Lung (tissue), 12 donors: ENCODE results near the gene SDR9C7. TPM values are rescaled to one million over a fixed set of nuclear protein-coding genes. Genes with fewer than 3 reads are reported as not detected.

Source experiments
- ATAC-seq: fragments of 200-7000 bp; cut with Tn5 transposase; one replicate; pipeline ENCODE4 v1.9.1; 2020; ENCODE audit warnings: moderate number of reproducible peaks; ENCODE audit not compliant: insufficient read depth, low FRiP score
- DNase-seq, 3 donors: peaks; one replicate each; pipeline ENCODE4 v3.0.0-alpha.2; 2013 to 2017
- H3K27ac ChIP-seq, 2 donors: one replicate each; pipeline ENCODE4 v1.5.1; 2013; ENCODE audit warnings: mild to moderate bottlenecking in 2 of 2, moderate library complexity in 2 of 2, control low read depth in 1 of 2, inconsistent platforms in 1 of 2, low read depth in 1 of 2, low read length in 1 of 2
- H3K27me3 ChIP-seq, 3 donors: one replicate each; pipeline ENCODE4 v1.5.1; 2013; ENCODE audit warnings: low read length in 2 of 3; ENCODE audit not compliant: control insufficient read depth in 3 of 3, insufficient read depth in 3 of 3
- H3K36me3 ChIP-seq, 4 donors: one replicate each; pipeline ENCODE4 v1.5.1; 2013; ENCODE audit warnings: low read length in 4 of 4, mild to moderate bottlenecking in 1 of 4, moderate library complexity in 1 of 4; ENCODE audit not compliant: control insufficient read depth in 4 of 4, insufficient read depth in 4 of 4
- H3K4me1 ChIP-seq, 5 donors: one replicate each; pipeline ENCODE4 v1.5.1; 2013; ENCODE audit warnings: low read length in 5 of 5, mild to moderate bottlenecking in 2 of 5, moderate library complexity in 1 of 5; ENCODE audit not compliant: control insufficient read depth in 5 of 5, insufficient read depth in 5 of 5
- H3K4me3 ChIP-seq: one replicate; pipeline ENCODE4 v1.5.1; 2013; ENCODE audit warnings: mild to moderate bottlenecking, control low read depth, moderate library complexity
- H3K9ac ChIP-seq, 2 donors: one replicate each; pipeline ENCODE4 v1.5.1; 2013; ENCODE audit warnings: low read length in 2 of 2, control low read depth in 1 of 2; ENCODE audit not compliant: insufficient read depth in 1 of 2
- H3K9me3 ChIP-seq, 4 donors: one replicate each; pipeline ENCODE4 v1.5.1; 2013; ENCODE audit warnings: low read length in 3 of 4, mild to moderate bottlenecking in 1 of 4, moderate library complexity in 1 of 4; ENCODE audit not compliant: control insufficient read depth in 4 of 4, insufficient read depth in 3 of 4
- WGBS, 2 donors: extraction: QIAGEN DNeasy Blood & Tissue Kit; methylation state at CpG; one replicate each; pipeline ENCODE4 v1.1.7; 2013; 5-methylcytosine and 5-hydroxymethylcytosine counted together
- polyA plus RNA-seq, 2 donors: library from polyadenylated mRNA; stranded (reverse); fragments of 200-250 nt; gene quantifications; one replicate each; pipeline ENCODE4 v1.2.1, GENCODE V29; 2013
- total RNA-seq, 2 donors: library from RNA; depleted of rRNA in 1 of 2; stranded (reverse); fragments of >200 nt in 1 of 2; gene quantifications; one replicate each; pipeline ENCODE4 v1.2.1, GENCODE V29; 2014 to 2021
- TF ChIP-seq, protein P1 (sequence below): IDR thresholded peaks from 2 replicates; pipeline ENCODE4 v1.5.1; 2012; ENCODE audit warnings: mild to moderate bottlenecking; ENCODE audit errors: control extremely low read depth, extremely low read depth
- donor health status: control.
- donor health status: control.
- donor health status: Bipolar disorder and iron deficiency.
- donor health status: healthy.
- donor health status: DM: yes; HTN: yes; CAD: no.

Gene SDR9C7
- total and polyA plus RNA-seq, 4 donors = not detected

DNA sequence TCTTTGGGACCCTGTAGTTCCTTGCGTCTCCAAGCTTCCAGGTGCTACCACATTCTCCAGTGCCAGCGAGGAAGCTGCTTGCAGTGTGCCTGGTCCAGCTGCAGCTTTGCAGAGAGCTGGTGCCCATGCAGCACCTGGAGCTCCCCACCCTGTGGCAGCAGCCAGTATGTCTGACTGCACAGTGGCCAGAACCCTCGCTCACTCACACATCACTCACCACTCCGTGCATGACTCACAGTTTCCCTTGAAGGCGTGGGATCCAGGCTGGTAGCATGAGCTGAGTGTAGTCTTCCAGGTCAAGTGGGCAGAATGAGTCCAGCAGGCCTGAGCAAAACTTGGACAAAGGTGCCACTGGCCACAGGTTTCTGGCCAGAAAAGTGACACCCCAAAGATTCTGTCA lies 33.6 kb downstream of the SDR9C7 start:
- peaks cover 0 to 33% (median 6%) of the 10 kb centered on the region in 4 donors for H3K9me3 ChIP-seq
- TF ChIP-seq, protein P1, sequence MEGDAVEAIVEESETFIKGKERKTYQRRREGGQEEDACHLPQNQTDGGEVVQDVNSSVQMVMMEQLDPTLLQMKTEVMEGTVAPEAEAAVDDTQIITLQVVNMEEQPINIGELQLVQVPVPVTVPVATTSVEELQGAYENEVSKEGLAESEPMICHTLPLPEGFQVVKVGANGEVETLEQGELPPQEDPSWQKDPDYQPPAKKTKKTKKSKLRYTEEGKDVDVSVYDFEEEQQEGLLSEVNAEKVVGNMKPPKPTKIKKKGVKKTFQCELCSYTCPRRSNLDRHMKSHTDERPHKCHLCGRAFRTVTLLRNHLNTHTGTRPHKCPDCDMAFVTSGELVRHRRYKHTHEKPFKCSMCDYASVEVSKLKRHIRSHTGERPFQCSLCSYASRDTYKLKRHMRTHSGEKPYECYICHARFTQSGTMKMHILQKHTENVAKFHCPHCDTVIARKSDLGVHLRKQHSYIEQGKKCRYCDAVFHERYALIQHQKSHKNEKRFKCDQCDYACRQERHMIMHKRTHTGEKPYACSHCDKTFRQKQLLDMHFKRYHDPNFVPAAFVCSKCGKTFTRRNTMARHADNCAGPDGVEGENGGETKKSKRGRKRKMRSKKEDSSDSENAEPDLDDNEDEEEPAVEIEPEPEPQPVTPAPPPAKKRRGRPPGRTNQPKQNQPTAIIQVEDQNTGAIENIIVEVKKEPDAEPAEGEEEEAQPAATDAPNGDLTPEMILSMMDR = no peak

DNA sequence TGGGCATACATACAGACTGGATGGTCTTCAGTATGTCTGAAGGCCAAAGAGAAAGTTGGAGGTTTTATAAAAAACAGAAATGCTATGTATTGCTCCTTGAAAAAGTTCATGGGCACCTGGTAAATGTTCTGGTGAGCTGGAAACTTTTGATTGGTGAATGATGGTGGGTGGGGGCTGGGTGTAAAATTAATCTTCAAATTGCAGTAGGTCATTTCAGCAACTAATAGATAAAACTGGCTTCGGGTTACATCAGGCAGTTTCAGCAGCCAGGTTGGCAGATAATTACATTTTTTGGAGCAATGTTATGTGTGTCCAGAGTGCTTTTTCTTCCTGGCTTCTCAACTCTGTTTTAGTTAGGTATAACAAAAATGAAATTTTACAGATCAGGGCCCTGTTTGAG lies 35.3 kb downstream of the SDR9C7 start:
- no peak overlapping the region for H3K4me3 ChIP-seq
- no peak overlapping the region for H3K9ac ChIP-seq
- peaks cover 0 to 3% (median 0%) of the 10 kb centered on the region in 3 donors for H3K27me3 ChIP-seq
- peaks cover 0 to 1% (median 0%) of the 10 kb centered on the region in 5 donors for H3K4me1 ChIP-seq
- 65 to 85% methylated on average over 1 of the region's 1 CpG for WGBS, 2 donors
- ATAC-seq = no peak
- peaks cover 0 to 33% (median 6%) of the 10 kb centered on the region in 4 donors for H3K9me3 ChIP-seq
- TF ChIP-seq, protein P1 = no peak
- H3K27ac ChIP-seq = no peak overlapping the region
- DNase-seq = no peak
- no peaks in the 10 kb centered on the region for H3K36me3 ChIP-seq

More for the DNA sequence above, 33.6 kb downstream of the SDR9C7 start:
- ATAC-seq (no peak), DNase-seq (no peak)
- WGBS, 2 donors = 89 to 94% methylated on average over 5 of the region's 5 CpGs
- Histone ChIP-seq H3K27me3 (peaks cover 0 to 3% (median 0%) of the 10 kb centered on the region in 3 donors), H3K27ac (no peak overlapping the region), H3K9ac (no peak overlapping the region), H3K4me3 (no peak overlapping the region), H3K36me3 (no peaks in the 10 kb centered on the region), H3K4me1 (peaks cover 0 to 1% (median 0%) of the 10 kb centered on the region in 5 donors)

DNA sequence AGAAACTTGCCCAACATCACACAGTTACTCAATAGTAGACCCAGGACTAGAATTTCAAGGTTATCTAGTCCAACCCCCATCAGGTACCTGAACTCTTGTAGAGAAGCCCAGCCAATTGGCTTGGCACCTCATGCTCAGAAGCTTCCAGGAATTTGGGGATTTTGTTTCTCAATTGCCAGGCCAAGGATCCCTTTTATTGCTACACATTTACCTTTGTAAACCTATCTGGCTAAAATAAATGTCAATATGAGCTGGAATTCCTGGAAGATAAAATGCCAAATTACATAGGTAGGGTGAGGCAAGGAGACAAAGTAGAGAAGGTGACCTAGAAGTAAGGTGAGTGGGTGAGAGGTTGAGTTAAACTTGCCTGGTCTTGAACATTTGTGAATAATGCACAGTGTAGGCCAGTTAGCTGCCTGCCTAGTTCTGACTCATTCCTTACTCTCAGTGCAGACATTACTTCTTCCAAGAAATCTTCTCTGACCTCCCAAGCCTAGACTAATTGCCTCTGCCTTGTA lies 36.3 kb downstream of the SDR9C7 start:
- Histone ChIP-seq H3K4me1 (peaks cover 0 to 1% (median 0%) of the 10 kb centered on the region in 5 donors), H3K9me3 (peaks cover 0 to 27% (median 4%) of the 10 kb centered on the region in 4 donors), H3K4me3 (no peak overlapping the region), H3K27me3 (peaks cover 0 to 3% (median 0%) of the 10 kb centered on the region in 3 donors), H3K36me3 (no peaks in the 10 kb centered on the region), H3K9ac (no peak overlapping the region), H3K27ac (no peak overlapping the region)
- TF ChIP-seq, protein P1 = no peak
- ATAC-seq = no peak
- DNase-seq = no peak

DNA sequence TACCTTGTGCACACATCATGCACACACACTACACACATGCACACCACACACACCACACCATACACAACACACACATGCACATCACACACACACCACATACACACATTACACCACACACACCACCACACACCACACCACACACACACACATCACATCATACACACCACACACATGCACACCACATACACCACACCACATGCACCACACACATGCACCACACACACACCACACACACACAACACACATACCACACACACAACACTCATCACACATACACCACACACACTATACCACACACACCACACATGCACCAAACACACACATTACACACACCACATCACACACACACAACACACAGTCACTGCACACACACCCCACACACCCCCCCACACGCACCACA lies 38.1 kb downstream of the SDR9C7 start:
- Histone ChIP-seq H3K27me3 (peaks cover 0 to 3% (median 0%) of the 10 kb centered on the region in 3 donors), H3K4me1 (peaks cover 0 to 1% (median 0%) of the 10 kb centered on the region in 5 donors), H3K27ac (no peak overlapping the region), H3K36me3 (no peaks in the 10 kb centered on the region), H3K9ac (no peak overlapping the region), H3K4me3 (no peak overlapping the region), H3K9me3 (peaks cover 0 to 17% (median 2%) of the 10 kb centered on the region in 4 donors)
- ATAC-seq (no peak), DNase-seq (no peak)
- TF ChIP-seq, protein P1 = no peak
- WGBS, 2 donors = 74 to 78% methylated on average over 1 of the region's 1 CpG
